CD1c-positive myeloid dendritic cell (primary cell): ENCODE measurements around the gene KLK7.

ENCODE experiments used
- DNase-seq: peaks from one replicate; pipeline ENCODE4 v3.0.0-alpha.2; 2016; ENCODE audit errors: extremely low spot score

Gene KLK7

GRCh38 chr19:50983625-50984292 is at the start of gene KLK7:
Gene KLK7 (minus strand): TSS chr19:50983917. CDS start chr19:50982399, 1,518 bp downstream.
- peak; percentile 14 for DNase-seq

- no peak for DNase-seq
Measured at GRCh38 chr19:51031880-51032225, 48.1 kb upstream of the KLK7 start.

- DNase-seq, result no peak
Measured at GRCh38 chr19:51031220-51031879, 47.6 kb upstream of the KLK7 start.

GRCh38 chr19:51030631-51031030 is 46.9 kb upstream of the KLK7 start:
- no peak for DNase-seq

- DNase-seq, result no peak
Measured at GRCh38 chr19:51029718-51030117, 46.0 kb upstream of the KLK7 start.

- no peak for DNase-seq
Measured at GRCh38 chr19:51027873-51028272, 44.2 kb upstream of the KLK7 start.

- DNase-seq, result no peak
Measured at GRCh38 chr19:51027126-51027806, 43.5 kb upstream of the KLK7 start.

GRCh38 chr19:51026554-51026831 is 42.8 kb upstream of the KLK7 start, which contains the start of gene KLK11:
Gene KLK11 (minus strand): TSS chr19:51026616. CDS start chr19:51025631, 985 bp downstream.
- no peak for DNase-seq

GRCh38 chr19:51025809-51026553 is 42.3 kb upstream of the KLK7 start:
- no peak for DNase-seq

GRCh38 chr19:51025401-51025800 is 41.7 kb upstream of the KLK7 start:
- DNase-seq, result no peak

GRCh38 chr19:51024924-51025323 is 41.2 kb upstream of the KLK7 start:
- DNase-seq, result no peak

- no peak for DNase-seq
Measured at GRCh38 chr19:51023946-51024345, 40.2 kb upstream of the KLK7 start.

GRCh38 chr19:51022526-51022925 is 38.8 kb upstream of the KLK7 start:
- no peak for DNase-seq

- peak; percentile 43 for DNase-seq
Measured at GRCh38 chr19:51020988-51021651, 37.4 kb upstream of the KLK7 start.

- no peak for DNase-seq
Measured at GRCh38 chr19:51019544-51019925, 35.8 kb upstream of the KLK7 start, which contains the start of gene KLK10. Gene KLK10 (minus strand): TSS chr19:51019709. CDS start chr19:51019130, 579 bp downstream.

GRCh38 chr19:51018745-51019543 is 35.2 kb upstream of the KLK7 start:
- peak; percentile 11 for DNase-seq

GRCh38 chr19:51016798-51017683 is 33.3 kb upstream of the KLK7 start:
- DNase-seq, result peak; percentile 63

GRCh38 chr19:51015691-51016267 is 32.1 kb upstream of the KLK7 start:
- DNase-seq, result no peak

- DNase-seq, result no peak
Measured at GRCh38 chr19:51014242-51014641, 30.5 kb upstream of the KLK7 start.
